Heart right ventricle (tissue), 16 donors: ENCODE measurements around the gene RAB10. TPM values are rescaled to one million over a fixed set of nuclear protein-coding genes. Genes with fewer than 3 reads are reported as not detected.
A peak's percentile ranks its signal among the peaks of the same experiment; 100 is the strongest.

Source experiments
- ATAC-seq, 8 donors: fragments of 200-7000 bp; cut with Tn5 transposase; one replicate each; pipeline ENCODE4 v1.9.1; 2020; ENCODE audit warnings: mild to moderate bottlenecking in 8 of 8, moderate library complexity in 8 of 8, moderate number of reproducible peaks in 1 of 8
- DNase-seq, 2 donors: peaks; one replicate each; pipeline ENCODE4 v3.0.0-alpha.2; 2020
- H3K27ac ChIP-seq, 10 donors: fragments of 200-600 bp; sonication (generic) in 2 of 10; one replicate each; pipeline versions ENCODE4 v1.5.0 to v1.8.0; 2020 to 2022; ENCODE audit warnings: mild to moderate bottlenecking in 3 of 10
- H3K27me3 ChIP-seq, 7 donors: fragments of 200-600 bp; one replicate each; pipeline ENCODE4 v1.8.0; 2021 to 2022; ENCODE audit warnings: mild to moderate bottlenecking in 2 of 7
- H3K36me3 ChIP-seq, 9 donors: fragments of 200-600 bp; sonication (generic) in 1 of 9; one replicate each; pipeline versions ENCODE4 v1.5.0 to v1.8.0; 2020 to 2022; ENCODE audit warnings: mild to moderate bottlenecking in 2 of 9
- H3K4me1 ChIP-seq, 9 donors: fragments of 200-600 bp; sonication (generic) in 1 of 9; one replicate each; pipeline versions ENCODE4 v1.5.0 to v1.8.0; 2020 to 2022; ENCODE audit warnings: mild to moderate bottlenecking in 4 of 9
- H3K4me3 ChIP-seq, 10 donors: fragments of 200-600 bp; sonication (generic) in 2 of 10; one replicate each; pipeline versions ENCODE4 v1.5.0 to v1.8.0; 2020 to 2022; ENCODE audit warnings: mild to moderate bottlenecking in 7 of 10, moderate library complexity in 2 of 10
- H3K9me3 ChIP-seq, 11 donors: fragments of 200-600 bp in 10 of 11; sonication (generic) in 2 of 11; one replicate each; pipeline versions ENCODE4 v1.5.0 to v1.8.0; 2013 to 2022; ENCODE audit warnings: mild to moderate bottlenecking in 2 of 11, control low read depth in 1 of 11, moderate library complexity in 1 of 11
- whole genome bisulfite sequencing, 2 donors: extraction: QIAGEN DNeasy Blood & Tissue Kit; methylation state at CpG; one replicate each; pipeline ENCODE4 v1.1.7; 2013; ENCODE audit warnings: inconsistent platforms in 1 of 2; 5-methylcytosine and 5-hydroxymethylcytosine counted together
- intact Hi-C, 10 donors: fragments of 100-400 bp; cut with DNase I; formaldehyde crosslinking; loops; one replicate each; pipeline versions ENCODE4 v1.11.1 to v1.14.2; 2022
- polyA plus RNA-seq, 2 donors: library from polyadenylated mRNA; stranded (reverse); fragments of 200-250 nt; gene quantifications; one replicate each; pipeline ENCODE4 v1.2.3, GENCODE V29; 2013
- total RNA-seq, 10 donors: library from RNA; stranded (reverse); fragmentation: NEBNext Ultra II Directional in 3 of 10; extraction: Animal tissue kit (Norgen Biotek cat#: 25700) in 3 of 10; gene quantifications; one replicate each; pipeline versions ENCODE4 v1.2.1 to v1.2.4, GENCODE V29; 2021 to 2023
- TF ChIP-seq, protein P1 (sequence below), 9 donors: fragments of 200-600 bp; sonication (generic) in 2 of 9; IDR thresholded peaks; one replicate each; pipeline versions ENCODE4 v1.5.0 to v1.8.0; 2021 to 2022; ENCODE audit warnings: antibody characterized with exemption in 9 of 9, mild to moderate bottlenecking in 5 of 9, moderate library complexity in 1 of 9
- donor health status: Arrhythmogenic right ventricular cardiomyopathy.
- donor health status: ischemic (EF 13 %, LVEDD 7.1; RV severe dilation, severe dysfunction).
- donor health status: healthy with polysubstance abuse.
- donor health status: DM: no; HTN: yes; CAD: no.
- donor health status: DM: no; HTN: no; CAD: no.
- donor health status: ischemic (EF 25% LVEDD 6.9; RV normal size, moderate dysfunction).
- donor health status: ischemic (EF 25% LVEDD 5.7; RV mildly dilated, moderate dysfunction).
- donor health status: healthy.
- donor health status: DM: yes; HTN: yes; CAD: no.
- donor health status: Ischemic cardiomyopathy.
- donor health status: ischemic (EF 35%, LVEDD 5.7; RV mildly dilated, moderate dysfunction).
- donor health status: nonischemic (EF 11% LVEDD 7.7; RV severe dilation, severe dysfunction).
- donor health status: DM: yes; HTN: yes; CAD: no.
- donor health status: PGD.
- donor health status: ischemic (EF 29% LVEDD 5.4; RV normal size, mild dysfunction).
- donor health status: nonischemic (EF 23%, LVEDD 6.1; RV moderate dilation, normal function).

RAB10 gene
- total and polyA plus RNA-seq, 12 donors = 32.2 to 110 (median 94.2) TPM

DNA sequence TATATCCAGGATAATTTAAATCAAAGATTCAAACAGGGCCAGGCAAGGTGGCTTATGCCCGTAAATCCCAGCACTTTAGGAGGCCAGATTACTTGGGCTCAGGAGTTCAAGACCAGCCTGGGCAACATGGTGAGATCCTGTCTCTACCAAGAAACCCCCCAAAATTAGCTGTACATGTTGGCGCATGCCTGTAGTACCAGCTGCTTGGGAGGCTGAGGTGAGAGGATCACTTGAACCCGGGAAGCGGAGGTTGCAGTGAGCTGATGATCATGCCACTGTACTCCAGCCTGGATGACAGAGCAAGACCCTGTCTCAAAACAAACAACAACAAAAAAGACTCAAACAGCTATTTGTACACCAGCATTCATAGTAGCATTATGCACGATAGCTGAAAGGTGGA, 9.2 kb downstream of the RAB10 start:
- no peak for ATAC-seq
- H3K4me3 ChIP-seq = no peak overlapping the region

DNA sequence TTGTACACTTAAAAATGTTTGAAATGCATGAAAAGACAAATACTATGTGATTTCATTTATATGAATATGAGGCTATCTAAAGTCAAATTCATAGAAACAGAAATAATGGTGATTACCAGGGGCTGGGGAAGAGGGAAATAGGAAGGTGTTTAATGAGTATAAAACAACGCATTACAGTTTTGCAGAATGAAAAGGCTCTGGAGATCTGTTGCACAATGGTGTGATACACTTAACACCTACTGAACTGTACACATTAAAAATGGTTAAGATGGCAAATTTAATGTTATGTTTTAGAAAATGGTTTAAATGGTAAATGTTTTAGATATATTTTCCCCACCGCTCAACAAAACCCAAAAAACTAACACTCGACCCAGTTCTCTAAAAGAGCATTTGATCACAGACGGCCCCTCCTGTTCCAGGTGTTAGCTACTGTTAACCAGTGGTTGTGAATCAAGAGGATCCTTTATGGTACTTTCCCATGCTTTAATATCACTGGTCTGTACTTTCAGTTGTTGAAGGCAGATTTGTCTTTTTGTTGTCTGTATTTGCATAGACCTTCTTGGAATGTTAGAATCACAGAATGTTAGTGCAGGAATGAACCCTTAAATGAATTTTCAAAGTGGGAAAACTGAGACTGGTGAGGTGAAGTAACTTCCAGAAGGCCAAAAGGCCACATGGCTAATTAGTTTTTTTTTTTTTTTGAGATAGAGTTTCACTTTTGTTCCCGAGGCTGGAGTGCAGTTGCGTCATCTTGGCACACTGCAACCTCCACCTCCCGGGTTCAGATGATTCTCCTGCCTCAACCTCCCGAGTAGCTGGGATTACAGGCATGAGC, 10.2 kb downstream of the RAB10 start:
- ATAC-seq = peak in 5 of 8 donors; percentile 16 to 70 (median 37)
- Histone ChIP-seq H3K27ac (peak overlapping the region in 3 of 10 donors; percentile 1 to 31 (median 18)), H3K36me3 (peaks cover 0 to 22% (median 0%) of the 10 kb centered on the region in 9 donors), H3K4me3 (peak overlapping the region in 1 of 10 donors; percentile 22), H3K4me1 (peaks cover 2 to 64% (median 35%) of the 10 kb centered on the region in 9 donors), H3K27me3 (no peaks in the 10 kb centered on the region), H3K9me3 (no peaks in the 10 kb centered on the region)
- DNase-seq = peak in 1 of 2 donors; percentile 24
- intact Hi-C loops = no loop called here
- TF ChIP-seq, protein P1, sequence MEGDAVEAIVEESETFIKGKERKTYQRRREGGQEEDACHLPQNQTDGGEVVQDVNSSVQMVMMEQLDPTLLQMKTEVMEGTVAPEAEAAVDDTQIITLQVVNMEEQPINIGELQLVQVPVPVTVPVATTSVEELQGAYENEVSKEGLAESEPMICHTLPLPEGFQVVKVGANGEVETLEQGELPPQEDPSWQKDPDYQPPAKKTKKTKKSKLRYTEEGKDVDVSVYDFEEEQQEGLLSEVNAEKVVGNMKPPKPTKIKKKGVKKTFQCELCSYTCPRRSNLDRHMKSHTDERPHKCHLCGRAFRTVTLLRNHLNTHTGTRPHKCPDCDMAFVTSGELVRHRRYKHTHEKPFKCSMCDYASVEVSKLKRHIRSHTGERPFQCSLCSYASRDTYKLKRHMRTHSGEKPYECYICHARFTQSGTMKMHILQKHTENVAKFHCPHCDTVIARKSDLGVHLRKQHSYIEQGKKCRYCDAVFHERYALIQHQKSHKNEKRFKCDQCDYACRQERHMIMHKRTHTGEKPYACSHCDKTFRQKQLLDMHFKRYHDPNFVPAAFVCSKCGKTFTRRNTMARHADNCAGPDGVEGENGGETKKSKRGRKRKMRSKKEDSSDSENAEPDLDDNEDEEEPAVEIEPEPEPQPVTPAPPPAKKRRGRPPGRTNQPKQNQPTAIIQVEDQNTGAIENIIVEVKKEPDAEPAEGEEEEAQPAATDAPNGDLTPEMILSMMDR (IDR thresholded peaks at IDR 0.05) = no peak
- 47 to 55% methylated on average over 8 of the region's 8 CpGs for WGBS, 2 donors

More for the DNA sequence above, 9.2 kb downstream of the RAB10 start:
- Histone ChIP-seq H3K27ac (no peak overlapping the region), H3K36me3 (peaks cover 0 to 30% (median 0%) of the 10 kb centered on the region in 9 donors), H3K4me1 (peaks cover 2 to 62% (median 31%) of the 10 kb centered on the region in 9 donors), H3K9me3 (no peaks in the 10 kb centered on the region), H3K27me3 (no peaks in the 10 kb centered on the region)
- DNase-seq = no peak
- TF ChIP-seq, protein P1 (IDR thresholded peaks at IDR 0.05) = no peak
- 91 to 95% methylated on average over 5 of the region's 5 CpGs for WGBS, 2 donors
- intact Hi-C loops = no loop called here

DNA sequence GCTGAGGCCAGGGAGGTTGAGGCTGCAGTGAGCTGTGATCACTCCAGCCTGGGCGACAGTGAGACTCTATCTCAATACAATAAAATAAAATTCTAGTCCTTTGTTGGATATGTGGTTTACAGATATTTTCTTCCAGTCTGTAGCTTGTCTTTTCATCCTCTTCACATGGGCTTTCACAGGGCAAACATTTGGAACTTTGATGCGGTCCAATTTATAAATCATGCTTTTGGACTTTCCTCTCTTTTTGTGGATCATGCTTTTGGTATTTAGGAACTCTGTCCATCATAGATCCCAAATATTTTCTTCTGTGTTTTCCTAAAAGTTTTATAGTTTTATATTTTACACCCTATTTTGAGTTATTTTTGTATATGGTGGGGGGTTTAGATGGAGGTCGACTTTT, 14.9 kb downstream of the RAB10 start:
- H3K27me3 ChIP-seq = no peaks in the 10 kb centered on the region
- no peak for ATAC-seq
- peaks cover 2 to 53% (median 30%) of the 10 kb centered on the region in 9 donors for H3K4me1 ChIP-seq
- intact Hi-C loops = no loop called here
- H3K4me3 ChIP-seq = no peak overlapping the region
- H3K9me3 ChIP-seq = no peaks in the 10 kb centered on the region
- WGBS, 2 donors = 85% methylated on average over 3 of the region's 3 CpGs
- no peak for DNase-seq
- TF ChIP-seq, protein P1 (IDR thresholded peaks at IDR 0.05) = no peak
- H3K36me3 ChIP-seq = peaks cover 0 to 6% (median 0%) of the 10 kb centered on the region in 9 donors
- no peak overlapping the region for H3K27ac ChIP-seq

DNA sequence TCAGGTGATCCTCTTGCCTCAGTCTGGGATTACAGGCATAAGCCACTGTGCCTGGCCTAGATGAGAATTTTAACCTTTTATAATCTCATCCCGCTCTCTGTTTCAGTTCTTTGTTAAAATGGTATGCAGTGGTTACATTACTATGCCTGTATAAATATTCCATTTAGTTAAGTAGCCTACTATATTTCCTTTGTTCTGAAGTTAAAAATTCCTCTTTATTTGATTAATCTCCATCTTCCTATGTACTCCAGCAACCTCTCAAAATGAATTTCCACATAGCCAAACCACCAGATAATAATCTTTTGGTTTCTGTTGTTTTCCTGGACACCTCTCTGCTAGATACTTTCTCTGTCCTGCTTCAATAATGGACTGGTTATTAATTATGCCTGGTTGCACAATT, 15.8 kb downstream of the RAB10 start:
- Histone ChIP-seq H3K27ac (no peak overlapping the region), H3K4me3 (no peak overlapping the region), H3K27me3 (no peaks in the 10 kb centered on the region), H3K4me1 (peaks cover 0 to 52% (median 21%) of the 10 kb centered on the region in 9 donors), H3K9me3 (no peaks in the 10 kb centered on the region), H3K36me3 (peaks cover 0 to 6% (median 0%) of the 10 kb centered on the region in 9 donors)
- 97 to 100% methylated on average over 1 of the region's 1 CpG for WGBS, 2 donors
- intact Hi-C loops = no loop called here
- TF ChIP-seq, protein P1 (IDR thresholded peaks at IDR 0.05) = no peak
- no peak for DNase-seq
- no peak for ATAC-seq
